Mesothelial cell of epicardium (in vitro differentiated cells): ENCODE data around the gene SUSD4. TPM values are rescaled to one million over a fixed set of nuclear protein-coding genes. Genes with fewer than 3 reads are reported as not detected.

Experiments used
- DNase-seq, 2 experiments: peaks; one replicate each; pipeline ENCODE4 v3.0.0; 2021; ENCODE audit warnings: low spot score in 2 of 2; ENCODE audit not compliant: unreplicated experiment in 2 of 2
- H3K27ac Mint-ChIP-seq: 2 replicates; pipeline ENCODE4 v1.8.0; 2021; ENCODE audit warnings: mixed read lengths
- H3K27me3 Mint-ChIP-seq: 2 replicates; pipeline ENCODE4 v1.8.0; 2021; ENCODE audit warnings: low read depth, mixed read lengths
- H3K36me3 Mint-ChIP-seq: 2 replicates; pipeline ENCODE4 v1.8.0; 2021; ENCODE audit warnings: mixed read lengths
- H3K4me1 Mint-ChIP-seq: 2 replicates; pipeline ENCODE4 v1.8.0; 2021; ENCODE audit warnings: mixed read lengths
- H3K4me3 Mint-ChIP-seq: 2 replicates; pipeline ENCODE4 v1.8.0; 2021; ENCODE audit warnings: mild to moderate bottlenecking, moderate library complexity, mixed read lengths
- H3K9me3 Mint-ChIP-seq: 2 replicates; pipeline ENCODE4 v1.8.0; 2021; ENCODE audit warnings: mixed read lengths
- total RNA-seq: library from RNA; stranded (reverse); gene quantifications from 3 replicates; pipeline ENCODE4 v1.2.1, GENCODE V29; 2021
- TF ChIP-seq, protein P1 (sequence below): fragments of 200-600 bp; sonication (generic); IDR thresholded peaks from one replicate; pipeline ENCODE4 v1.5.0; 2021; ENCODE audit warnings: antibody characterized with exemption; ENCODE audit not compliant: unreplicated experiment

Gene SUSD4
- total RNA-seq, 1 donor from 2014 or later: 0.40 TPM

DNA sequence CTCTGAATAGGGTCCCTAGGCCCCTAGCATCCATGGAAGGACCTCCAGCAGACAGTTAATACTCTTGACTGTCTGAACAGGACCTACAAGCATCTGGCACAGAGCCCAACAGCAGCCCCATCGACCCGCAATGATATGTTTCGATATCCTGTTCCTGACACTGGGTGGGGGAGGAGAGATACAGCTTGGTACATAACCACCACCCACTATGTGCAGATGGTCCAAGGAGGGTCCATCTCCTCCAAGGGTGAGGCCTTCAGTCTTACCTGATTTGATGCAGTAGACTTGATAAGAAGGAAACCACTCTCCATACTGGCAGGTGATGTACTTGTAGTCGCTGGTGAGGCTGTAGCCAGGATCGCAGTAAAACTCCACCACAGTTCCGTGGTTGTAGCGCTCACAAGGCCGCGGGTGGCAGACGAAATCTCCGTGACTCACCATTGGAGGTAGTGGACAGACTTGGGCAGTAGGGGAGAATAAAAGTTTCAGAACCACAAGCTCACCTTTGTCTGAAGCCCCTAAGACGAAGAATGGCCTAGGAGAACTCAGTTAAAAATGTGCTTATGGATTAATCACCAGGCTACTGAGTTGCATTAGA is 134.9 kb downstream of the SUSD4 start:
- Mint-ChIP-seq H3K9me3 (no peaks in the 10 kb centered on the region), H3K36me3 (no peaks in the 10 kb centered on the region), H3K4me3 (no peak overlapping the region), H3K27me3 (peaks cover 24% of the 10 kb centered on the region), H3K4me1 (peaks cover 19% of the 10 kb centered on the region), H3K27ac (no peak overlapping the region)
- DNase-seq: peak in 1 of 2 experiments; percentile 3
- TF ChIP-seq, protein P1, sequence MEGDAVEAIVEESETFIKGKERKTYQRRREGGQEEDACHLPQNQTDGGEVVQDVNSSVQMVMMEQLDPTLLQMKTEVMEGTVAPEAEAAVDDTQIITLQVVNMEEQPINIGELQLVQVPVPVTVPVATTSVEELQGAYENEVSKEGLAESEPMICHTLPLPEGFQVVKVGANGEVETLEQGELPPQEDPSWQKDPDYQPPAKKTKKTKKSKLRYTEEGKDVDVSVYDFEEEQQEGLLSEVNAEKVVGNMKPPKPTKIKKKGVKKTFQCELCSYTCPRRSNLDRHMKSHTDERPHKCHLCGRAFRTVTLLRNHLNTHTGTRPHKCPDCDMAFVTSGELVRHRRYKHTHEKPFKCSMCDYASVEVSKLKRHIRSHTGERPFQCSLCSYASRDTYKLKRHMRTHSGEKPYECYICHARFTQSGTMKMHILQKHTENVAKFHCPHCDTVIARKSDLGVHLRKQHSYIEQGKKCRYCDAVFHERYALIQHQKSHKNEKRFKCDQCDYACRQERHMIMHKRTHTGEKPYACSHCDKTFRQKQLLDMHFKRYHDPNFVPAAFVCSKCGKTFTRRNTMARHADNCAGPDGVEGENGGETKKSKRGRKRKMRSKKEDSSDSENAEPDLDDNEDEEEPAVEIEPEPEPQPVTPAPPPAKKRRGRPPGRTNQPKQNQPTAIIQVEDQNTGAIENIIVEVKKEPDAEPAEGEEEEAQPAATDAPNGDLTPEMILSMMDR: no peak

- DNase-seq: no peak
- peaks cover 12% of the 10 kb centered on the region for H3K4me1 Mint-ChIP-seq
- H3K27me3 Mint-ChIP-seq: peaks cover 24% of the 10 kb centered on the region
- TF ChIP-seq, protein P1: no peak
- no peaks in the 10 kb centered on the region for H3K36me3 Mint-ChIP-seq
- no peak overlapping the region for H3K4me3 Mint-ChIP-seq
- H3K9me3 Mint-ChIP-seq: no peaks in the 10 kb centered on the region
- no peak overlapping the region for H3K27ac Mint-ChIP-seq
These were observed 135.8 kb downstream of the SUSD4 start for GRCh38 chr1:223228201-223228600.

GRCh38 chr1:223227486-223228196 is 136.3 kb downstream of the SUSD4 start:
- Mint-ChIP-seq H3K9me3 (no peaks in the 10 kb centered on the region), H3K27ac (no peak overlapping the region), H3K4me1 (peaks cover 8% of the 10 kb centered on the region), H3K4me3 (no peak overlapping the region), H3K27me3 (peaks cover 28% of the 10 kb centered on the region), H3K36me3 (no peaks in the 10 kb centered on the region)
- TF ChIP-seq, protein P1: no peak
- no peak for DNase-seq

DNA sequence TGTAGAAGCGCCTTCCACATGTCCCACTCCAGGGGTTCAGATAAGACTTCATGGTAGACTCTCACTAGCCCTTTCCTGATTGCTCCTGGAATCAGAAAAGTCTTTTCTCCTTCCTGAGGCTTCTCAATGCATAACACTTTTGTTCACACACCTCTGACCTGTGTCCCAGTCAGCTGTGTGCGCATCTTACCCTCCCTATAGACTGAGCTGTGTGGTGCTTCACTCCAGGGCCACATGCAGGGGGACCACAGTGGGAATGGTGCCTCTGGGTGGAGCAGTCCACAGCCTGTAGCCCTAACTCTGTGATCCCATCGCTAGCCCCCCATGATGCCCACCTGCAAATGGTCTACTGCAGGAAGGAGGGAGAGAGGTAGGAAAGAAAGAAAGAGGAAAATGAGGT is 136.9 kb downstream of the SUSD4 start:
- Mint-ChIP-seq H3K4me3 (no peak overlapping the region), H3K36me3 (no peaks in the 10 kb centered on the region), H3K9me3 (no peaks in the 10 kb centered on the region), H3K27me3 (peaks cover 30% of the 10 kb centered on the region), H3K4me1 (peaks cover 2% of the 10 kb centered on the region), H3K27ac (no peak overlapping the region)
- TF ChIP-seq, protein P1: no peak
- DNase-seq: no peak

GRCh38 chr1:223226271-223226670 is 137.7 kb downstream of the SUSD4 start:
- H3K4me3 Mint-ChIP-seq: no peak overlapping the region
- no peaks in the 10 kb centered on the region for H3K9me3 Mint-ChIP-seq
- H3K36me3 Mint-ChIP-seq: no peaks in the 10 kb centered on the region
- peaks cover 38% of the 10 kb centered on the region for H3K27me3 Mint-ChIP-seq
- no peak for DNase-seq
- H3K27ac Mint-ChIP-seq: no peak overlapping the region
- TF ChIP-seq, protein P1: no peak
- H3K4me1 Mint-ChIP-seq: no peaks in the 10 kb centered on the region
